KMS-11 (cell line): ENCODE data around the gene ASB10.

ENCODE experiments used
- H2AFZ ChIP-seq: fragments of 200-600 bp; sonication (generic); 2 replicates; pipeline ENCODE4 v1.6.1; 2016; ENCODE audit warnings: antibody characterized with exemption, mixed run types, low read depth
- H3K27ac ChIP-seq: fragments of 200-600 bp; sonication (generic); 2 replicates; pipeline ENCODE4 v1.6.1; 2016; ENCODE audit warnings: mild to moderate bottlenecking, mixed run types
- H3K27me3 ChIP-seq: fragments of 200-600 bp; sonication (generic); 2 replicates; pipeline ENCODE4 v1.6.1; 2017; ENCODE audit warnings: mild to moderate bottlenecking, low read depth, mixed run types, moderate library complexity; ENCODE audit not compliant: insufficient read depth
- H3K36me3 ChIP-seq: fragments of 200-600 bp; sonication (generic); 2 replicates; pipeline ENCODE4 v1.6.1; 2017; ENCODE audit warnings: mild to moderate bottlenecking, mixed run types; ENCODE audit not compliant: insufficient read depth
- H3K4me1 ChIP-seq: fragments of 200-600 bp; sonication (generic); 2 replicates; pipeline ENCODE4 v1.6.1; 2016; ENCODE audit warnings: mild to moderate bottlenecking, low read depth, mixed run types; ENCODE audit not compliant: poor library complexity, severe bottlenecking
- H3K4me2 ChIP-seq: fragments of 200-600 bp; sonication (generic); 2 replicates; pipeline ENCODE4 v1.7.0; 2016; ENCODE audit warnings: mild to moderate bottlenecking, mixed run types
- H3K4me3 ChIP-seq: fragments of 200-600 bp; sonication (generic); IDR thresholded peaks from 2 replicates; pipeline ENCODE4 v1.6.1; 2017; ENCODE audit warnings: low read depth, low read length, mixed read lengths; ENCODE audit not compliant: insufficient read depth
- H3K79me2 ChIP-seq: fragments of 200-600 bp; sonication (generic); 2 replicates; pipeline ENCODE4 v1.6.1; 2016; ENCODE audit warnings: low read depth, mixed run types; ENCODE audit not compliant: insufficient read depth
- H3K9ac ChIP-seq: fragments of 200-600 bp; sonication (generic); 2 replicates; pipeline ENCODE4 v1.6.1; 2016; ENCODE audit warnings: mild to moderate bottlenecking, mixed run types
- H4K20me1 ChIP-seq: fragments of 200-600 bp; sonication (generic); 2 replicates; pipeline ENCODE4 v1.6.1; 2016; ENCODE audit warnings: mild to moderate bottlenecking, mixed run types; ENCODE audit not compliant: insufficient read depth
- TF ChIP-seq, protein P1 (sequence below): fragments of 200-600 bp; sonication (generic); conservative IDR thresholded peaks from 2 replicates; pipeline ENCODE4 v1.6.1; 2017; ENCODE audit warnings: low read depth, mild to moderate bottlenecking, antibody characterized with exemption, low read length, moderate library complexity, mixed read lengths

The ASB10 gene

DNA sequence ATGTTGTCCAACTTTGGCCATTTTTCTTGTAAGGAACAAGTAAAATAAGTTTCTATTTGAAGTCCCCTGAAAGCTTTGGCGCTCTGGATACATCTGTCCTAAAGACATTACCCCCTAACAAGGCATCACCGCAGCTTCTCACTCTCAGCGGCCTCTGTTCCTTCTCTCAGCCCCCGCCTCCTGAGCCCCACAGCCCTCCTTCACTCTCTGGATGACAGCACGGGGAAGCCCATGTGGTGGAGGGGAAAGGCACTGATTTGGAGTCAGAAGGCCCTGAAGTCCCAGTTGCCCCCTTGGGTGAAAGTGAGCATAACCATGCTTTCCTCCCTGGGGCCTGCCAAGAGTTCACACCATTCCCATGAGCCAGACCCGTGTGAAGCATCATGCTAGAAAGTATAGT is 18.7 kb upstream of the ASB10 start:
- Histone ChIP-seq H3K79me2 (no peaks in the 10 kb centered on the region), H3K27ac (no peak overlapping the region), H3K4me2 (no peak overlapping the region), H3K27me3 (peaks cover 71% of the 10 kb centered on the region), H3K9ac (no peak overlapping the region), H2AFZ (no peak overlapping the region), H3K36me3 (no peaks in the 10 kb centered on the region), H4K20me1 (no peaks in the 10 kb centered on the region), H3K4me1 (no peaks in the 10 kb centered on the region), H3K4me3 (no peak overlapping the region)
- TF ChIP-seq, protein P1, sequence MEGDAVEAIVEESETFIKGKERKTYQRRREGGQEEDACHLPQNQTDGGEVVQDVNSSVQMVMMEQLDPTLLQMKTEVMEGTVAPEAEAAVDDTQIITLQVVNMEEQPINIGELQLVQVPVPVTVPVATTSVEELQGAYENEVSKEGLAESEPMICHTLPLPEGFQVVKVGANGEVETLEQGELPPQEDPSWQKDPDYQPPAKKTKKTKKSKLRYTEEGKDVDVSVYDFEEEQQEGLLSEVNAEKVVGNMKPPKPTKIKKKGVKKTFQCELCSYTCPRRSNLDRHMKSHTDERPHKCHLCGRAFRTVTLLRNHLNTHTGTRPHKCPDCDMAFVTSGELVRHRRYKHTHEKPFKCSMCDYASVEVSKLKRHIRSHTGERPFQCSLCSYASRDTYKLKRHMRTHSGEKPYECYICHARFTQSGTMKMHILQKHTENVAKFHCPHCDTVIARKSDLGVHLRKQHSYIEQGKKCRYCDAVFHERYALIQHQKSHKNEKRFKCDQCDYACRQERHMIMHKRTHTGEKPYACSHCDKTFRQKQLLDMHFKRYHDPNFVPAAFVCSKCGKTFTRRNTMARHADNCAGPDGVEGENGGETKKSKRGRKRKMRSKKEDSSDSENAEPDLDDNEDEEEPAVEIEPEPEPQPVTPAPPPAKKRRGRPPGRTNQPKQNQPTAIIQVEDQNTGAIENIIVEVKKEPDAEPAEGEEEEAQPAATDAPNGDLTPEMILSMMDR = no peak

- Histone ChIP-seq H3K36me3 (no peaks in the 10 kb centered on the region), H3K4me2 (no peak overlapping the region), H3K4me3 (no peak overlapping the region), H3K4me1 (no peaks in the 10 kb centered on the region), H3K27me3 (peaks cover 82% of the 10 kb centered on the region), H3K27ac (no peak overlapping the region), H3K79me2 (no peaks in the 10 kb centered on the region), H3K9ac (no peak overlapping the region), H2AFZ (no peak overlapping the region), H4K20me1 (no peaks in the 10 kb centered on the region)
- TF ChIP-seq, protein P1 = no peak
Measured at GRCh38 chr7:151204383-151205032, 17.5 kb upstream of the ASB10 start.

GRCh38 chr7:151202836-151203235 is 15.8 kb upstream of the ASB10 start:
- TF ChIP-seq, protein P1 = no peak
- Histone ChIP-seq H3K4me3 (no peak overlapping the region), H3K4me1 (no peaks in the 10 kb centered on the region), H2AFZ (no peak overlapping the region), H3K27me3 (peaks cover 99% of the 10 kb centered on the region), H3K79me2 (no peaks in the 10 kb centered on the region), H3K27ac (no peak overlapping the region), H3K36me3 (no peaks in the 10 kb centered on the region), H3K9ac (no peak overlapping the region), H4K20me1 (no peaks in the 10 kb centered on the region), H3K4me2 (no peak overlapping the region)

DNA sequence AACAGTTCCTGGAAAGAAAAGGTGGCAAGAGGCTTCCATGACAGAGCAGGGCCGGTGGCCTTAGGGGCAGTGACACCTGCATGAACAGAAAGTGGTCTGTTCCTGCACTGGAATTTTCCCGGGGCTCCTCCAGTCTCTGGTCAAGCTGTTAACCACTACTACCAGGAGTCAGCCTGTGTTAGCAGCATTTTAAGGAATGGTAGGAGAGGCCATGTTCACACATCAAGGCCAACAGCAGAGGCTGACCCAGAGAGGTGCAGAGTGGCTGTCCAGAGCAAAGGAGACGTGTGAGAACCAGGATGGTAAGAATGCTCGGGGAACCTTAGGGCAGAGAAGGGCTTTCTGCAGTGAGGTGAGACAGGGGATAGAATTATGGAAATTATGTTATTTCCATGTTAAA is 14.7 kb upstream of the ASB10 start:
- Histone ChIP-seq H3K27me3 (peaks cover 99% of the 10 kb centered on the region), H3K4me3 (no peak overlapping the region), H3K27ac (no peak overlapping the region), H2AFZ (no peak overlapping the region), H3K36me3 (no peaks in the 10 kb centered on the region), H3K4me1 (no peaks in the 10 kb centered on the region), H3K4me2 (no peak overlapping the region), H4K20me1 (no peaks in the 10 kb centered on the region), H3K9ac (no peak overlapping the region), H3K79me2 (no peaks in the 10 kb centered on the region)
- TF ChIP-seq, protein P1 = no peak
